Liver (tissue), 3 donors: ENCODE measurements around the gene IFNA4.
"Not testable (repeated sequence)": the region's sequence is repeated elsewhere in the genome, so short reads cannot be mapped to it uniquely, and the experiment has no call there.

ENCODE experiments used
- ATF3 ChIP-seq: IDR thresholded peaks from 2 replicates; pipeline ENCODE4 v1.6.1; 2016; ENCODE audit warnings: antibody characterized with exemption
- CTCF ChIP-seq: fragments of 150-350 bp; IDR thresholded peaks from 2 replicates; pipeline ENCODE4 v1.5.1; 2017; ENCODE audit warnings: improper control_type of control experiment, low read depth, low read length; ENCODE audit not compliant: missing input control
- EGR1 ChIP-seq, 2 donors: IDR thresholded peaks; 2 replicates each; pipeline ENCODE4 v1.6.1; 2016 to 2018; ENCODE audit warnings: antibody characterized with exemption in 2 of 2, low read depth in 2 of 2
- HNF4A ChIP-seq, 2 donors: conservative IDR thresholded peaks; 2 replicates each; pipeline ENCODE4 v1.6.1; 2016; ENCODE audit warnings: antibody characterized with exemption in 2 of 2, mild to moderate bottlenecking in 2 of 2
- JUND ChIP-seq, 2 donors: IDR thresholded peaks; 2 replicates each; pipeline ENCODE4 v1.6.1; 2016; ENCODE audit warnings: antibody characterized with exemption in 2 of 2
- RAD21 ChIP-seq, 2 donors: IDR thresholded peaks; 2 replicates each; pipeline ENCODE4 v1.6.1; 2016; ENCODE audit warnings: antibody characterized with exemption in 2 of 2, mild to moderate bottlenecking in 2 of 2
- REST ChIP-seq: IDR thresholded peaks from 2 replicates; pipeline ENCODE4 v1.6.1; 2016; ENCODE audit warnings: antibody characterized with exemption, mild to moderate bottlenecking
- TAF1 ChIP-seq: conservative IDR thresholded peaks from 2 replicates; pipeline ENCODE4 v1.6.1; 2016; ENCODE audit warnings: antibody characterized with exemption, mild to moderate bottlenecking
- YY1 ChIP-seq: IDR thresholded peaks from 2 replicates; pipeline ENCODE4 v1.6.1; 2016; ENCODE audit warnings: antibody characterized with exemption, mild to moderate bottlenecking
- donor health status: healthy.
- donor health status: healthy.

GRCh38 chr9:21207043-21207442, 19.7 kb upstream of the IFNA4 start, which contains the start of gene IFNA10:
- not testable (repeated sequence) for TF ChIP-seq TAF1; EGR1 (IDR thresholded peaks at IDR 0.05; ENCODE audit: low read depth in 2 of 2); YY1; CTCF; HNF4A (conservative IDR thresholded peaks at IDR 0.05); RAD21 (IDR thresholded peaks at IDR 0.05); REST; ATF3; JUND (IDR thresholded peaks at IDR 0.05)
